ENCODE measurements around the gene ZFYVE26.
"Not testable (repeated sequence)": the region's sequence is repeated elsewhere in the genome, so short reads cannot be mapped to it uniquely, and the experiment has no call there.

- not testable (repeated sequence) for TF ChIP-seq GATA1 (IDR thresholded peaks at IDR 0.05; ENCODE audit: low read depth, low read length); POLR2A (IDR thresholded peaks at IDR 0.05; ENCODE audit: low read length)
Observed at GRCh38 chr14:67818476-67818875, 2.1 kb upstream of the ZFYVE26 start.

Data from erythroblast (primary cell).